Smooth muscle cell of bladder (primary cell): Measurements from ENCODE around the gene UGT2B28. TPM values are rescaled to one million over a fixed set of nuclear protein-coding genes. Genes with fewer than 3 reads are reported as not detected.

ENCODE experiments used
- total RNA-seq: library from RNA; depleted of rRNA; stranded (reverse); fragments of >200 nt; gene quantifications from 2 replicates; pipeline ENCODE4 v1.2.3, GENCODE V29; 2014

Gene UGT2B28
- not detected in 2 replicates for total RNA-seq

DNA sequence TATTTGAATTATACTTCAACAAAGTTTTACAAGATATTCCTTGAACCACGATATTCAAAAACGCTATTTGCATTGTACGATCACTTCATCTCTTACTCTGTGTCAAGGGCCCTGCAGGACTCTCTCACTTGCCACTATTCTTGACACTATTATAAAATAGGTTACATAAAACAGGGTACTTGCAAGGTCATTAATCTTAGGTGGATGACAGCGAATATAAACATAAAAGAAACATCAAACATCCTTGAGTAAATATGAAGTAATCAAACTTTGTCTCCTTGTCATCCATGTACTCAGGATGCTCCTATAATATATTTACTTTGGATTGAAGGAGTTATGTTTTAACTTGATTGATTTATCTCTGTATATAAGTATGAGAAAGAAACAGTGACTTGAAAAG lies at the start of gene UGT2B28:
Gene UGT2B28, plus strand, starts transcription at position 395 of the 400 bp plus-strand sequence. CDS start 26 bp downstream, outside the sequence.

Other genes with a start within 250 kb of the UGT2B28 start
- not detected in 2 replicates for gene UGT2B7, start 184.0 kb upstream of the UGT2B28 start, total RNA-seq
- not detected in 2 replicates for gene UGT2B11, start 65.7 kb upstream of the UGT2B28 start, total RNA-seq
- gene UGT2B4, start 215.4 kb downstream of the UGT2B28 start, total RNA-seq: not detected in 2 replicates